ENCODE results near the gene COL13A1. TPM values are rescaled to one million over a fixed set of nuclear protein-coding genes. Genes with fewer than 3 reads are reported as not detected.

COL13A1 gene
- total and polyA plus RNA-seq, 2 experiments from 2014 or later = 5.2 to 8.6 TPM

- H2AFZ ChIP-seq = peak overlapping the region; percentile 94
- peaks cover 57% of the 10 kb centered on the region for H3K27me3 Mint-ChIP-seq (ENCODE audit: insufficient read depth, low read depth, poor library complexity)
- H3K27me3 ChIP-seq (ENCODE audit: insufficient read depth) = peaks cover 35% of the 10 kb centered on the region
- peaks cover 44% of the 10 kb centered on the region for H3K4me1 Mint-ChIP-seq
- no peaks in the 10 kb centered on the region; the same call in 2 of the 3 replicates for H3K36me3 Mint-ChIP-seq (ENCODE audit: low read depth)
- H3K9me2 ChIP-seq (ENCODE audit: insufficient read depth) = no peaks in the 10 kb centered on the region
- peak overlapping the region; percentile 77 for H3K4me3 Mint-ChIP-seq
- TF ChIP-seq EZH2 (IDR thresholded peaks at IDR 0.05; ENCODE audit: low read depth, unreplicated experiment) = no peak
- 0 out of 2 replicates have a peak, but pooled peaks have one; percentile 10 for TF ChIP-seq ETS1 (IDR thresholded peaks at IDR 0.05)
- TF ChIP-seq CTCF (conservative IDR thresholded peaks at IDR 0.05; ENCODE audit: low read depth in 2 of 2) = peak; percentile 59 to 79
- H3F3A ChIP-seq (replicated peaks; ENCODE audit: low read depth) = peaks cover 2% of the 10 kb centered on the region; the same call in 1 of the 2 replicates
- H3K79me2 ChIP-seq (replicated peaks; ENCODE audit: insufficient read depth) = no peaks in the 10 kb centered on the region; the same call in 1 of the 2 replicates
- no peak overlapping the region for H3K27ac ChIP-seq (ENCODE audit: low read depth)
- no peak overlapping the region for H3K27ac Mint-ChIP-seq
- peak; percentile 87 for DNase-seq (ENCODE audit: low spot score)
- H3K4me3 ChIP-seq = peak overlapping the region; percentile 84
- no peaks in the 10 kb centered on the region for H3K36me3 ChIP-seq (ENCODE audit: insufficient read depth)
- H3K4me1 ChIP-seq (ENCODE audit: insufficient read depth) = peaks cover 26% of the 10 kb centered on the region
- ATAC-seq = peak; percentile 61
- no peaks in the 10 kb centered on the region for H4K20me1 ChIP-seq (replicated peaks; ENCODE audit: insufficient read depth)
- peaks cover 3% of the 10 kb centered on the region; the same call in 2 of the 3 replicates for H3K9me3 Mint-ChIP-seq
- peak overlapping the region; percentile 98 for H3K4me2 ChIP-seq
These were observed 642 bp upstream of the COL13A1 start for GRCh38 chr10:69801094-69801433.

- Histone ChIP-seq H3F3A (replicated peaks; ENCODE audit: low read depth) (peaks cover 2% of the 10 kb centered on the region; the same call in 1 of the 2 replicates), H3K4me1 (ENCODE audit: insufficient read depth) (peaks cover 37% of the 10 kb centered on the region), H3K79me2 (replicated peaks; ENCODE audit: insufficient read depth) (no peaks in the 10 kb centered on the region; the same call in 1 of the 2 replicates), H3K9me2 (ENCODE audit: insufficient read depth) (no peaks in the 10 kb centered on the region), H3K4me2 (peak overlapping the region; percentile 98), H3K27ac (ENCODE audit: low read depth) (no peak overlapping the region), H3K4me3 (peak overlapping the region; percentile 84), H4K20me1 (replicated peaks; ENCODE audit: insufficient read depth) (no peaks in the 10 kb centered on the region), H3K36me3 (ENCODE audit: insufficient read depth) (no peaks in the 10 kb centered on the region), H2AFZ (peak overlapping the region; percentile 94), H3K27me3 (ENCODE audit: insufficient read depth) (peaks cover 35% of the 10 kb centered on the region)
- H3K36me3 Mint-ChIP-seq (ENCODE audit: low read depth) = no peaks in the 10 kb centered on the region
- DNase-seq (ENCODE audit: low spot score) (peak; percentile 61), ATAC-seq (peak; percentile 29)
- H3K4me1 Mint-ChIP-seq = peaks cover 49% of the 10 kb centered on the region
- TF ChIP-seq CTCF (conservative IDR thresholded peaks at IDR 0.05; ENCODE audit: low read depth in 2 of 2) (0 out of 4 replicates have a peak, but pooled peaks of 1 of the 2 experiments have one; percentile 0), STAT1 (IDR thresholded peaks at IDR 0.05; ENCODE audit: unreplicated experiment) (no peak), EZH2 (IDR thresholded peaks at IDR 0.05; ENCODE audit: low read depth, unreplicated experiment) (no peak), CREB1 (CRISPR knock-in tag; IDR thresholded peaks at IDR 0.05; ENCODE audit: low read depth) (no peak), ZNF331 (CRISPR knock-in tag; IDR thresholded peaks at IDR 0.05; ENCODE audit: low read depth) (no peak), JUNB (IDR thresholded peaks at IDR 0.05; ENCODE audit: unreplicated experiment) (no peak), POLR2AphosphoS5 (IDR thresholded peaks at IDR 0.05; ENCODE audit: low read depth) (no peak)
- no peaks in the 10 kb centered on the region; the same call in 2 of the 3 replicates for H3K9me3 Mint-ChIP-seq
- peaks cover 55% of the 10 kb centered on the region for H3K27me3 Mint-ChIP-seq (ENCODE audit: insufficient read depth, low read depth, poor library complexity)
- no peak overlapping the region for H3K27ac Mint-ChIP-seq
- peak overlapping the region; percentile 77 for H3K4me3 Mint-ChIP-seq
These were observed 887 bp downstream of the COL13A1 start for GRCh38 chr10:69802424-69803161.
